OCI-LY7 (cell line): Measurements from ENCODE around the gene JOSD1. TPM values are rescaled to one million over a fixed set of nuclear protein-coding genes. Genes with fewer than 3 reads are reported as not detected.

ENCODE experiments used
- BruUV-seq: library from RNA; stranded (reverse); fragments of 400-500 nt; replicated peaks from 2 replicates; lab custom pipeline; 2021; lab: Mats Ljungman, UMichigan
- CTCF ChIA-PET: fragments of 300-600 bp; sonication (Branson Sonifier 250); formaldehyde crosslinking; loops from one replicate; lab custom pipeline; 2022; ENCODE audit warnings: antibody characterized with exemption; ENCODE audit not compliant: unreplicated experiment; lab: Charles Lee
- POLR2A ChIA-PET: fragments of 300-600 bp; sonication (Branson Sonifier 250); formaldehyde crosslinking; loops from one replicate; lab custom pipeline; 2022; ENCODE audit warnings: antibody characterized with exemption; lab: Charles Lee
- DNase-seq: peaks from one replicate; pipeline ENCODE4 v3.0.0-alpha.2; 2015; ENCODE audit warnings: low spot score
- H2AFZ ChIP-seq: fragments of 200-600 bp; sonication (generic), shearing (Covaris generic); 2 replicates; pipeline ENCODE4 v1.6.1; 2014; ENCODE audit warnings: mild to moderate bottlenecking, antibody characterized with exemption, low read length, moderate library complexity
- H3K27ac ChIP-seq: fragments of 200-600 bp; sonication (generic); 2 replicates; pipeline ENCODE4 v1.5.1; 2014; ENCODE audit warnings: mixed run types, low read depth, mild to moderate bottlenecking, moderate library complexity, low read length, inconsistent platforms; ENCODE audit not compliant: poor library complexity, severe bottlenecking
- H3K36me3 ChIP-seq: fragments of 200-600 bp; sonication (generic); 2 replicates; pipeline ENCODE4 v1.6.1; 2014; ENCODE audit warnings: mild to moderate bottlenecking, antibody characterized with exemption, low read length, moderate library complexity, mixed read lengths; ENCODE audit not compliant: insufficient read depth
- H3K4me1 ChIP-seq: fragments of 200-600 bp; sonication (generic); 2 replicates; pipeline ENCODE4 v1.5.1; 2014; ENCODE audit warnings: mild to moderate bottlenecking, low read length; ENCODE audit not compliant: insufficient read depth, poor library complexity, severe bottlenecking
- H3K4me2 ChIP-seq: fragments of 200-600 bp; sonication (generic); 2 replicates; pipeline ENCODE4 v1.6.1; 2014; ENCODE audit warnings: mild to moderate bottlenecking, low read length
- H3K4me3 ChIP-seq: fragments of 200-600 bp; sonication (generic); 2 replicates; pipeline ENCODE4 v1.5.1; 2014; ENCODE audit warnings: mild to moderate bottlenecking, low read depth, low read length; ENCODE audit not compliant: poor library complexity, severe bottlenecking
- H3K79me2 ChIP-seq: fragments of 200-600 bp; sonication (generic); 2 replicates; pipeline ENCODE4 v1.6.1; 2016; ENCODE audit warnings: low read depth, mild to moderate bottlenecking, low read length, moderate library complexity, mixed read lengths; ENCODE audit not compliant: insufficient read depth
- H3K9me2 ChIP-seq: fragments of 200-600 bp; sonication (generic); 2 replicates; pipeline ENCODE4 v1.6.1; 2016; ENCODE audit warnings: mild to moderate bottlenecking, low read length, mixed read lengths; ENCODE audit not compliant: insufficient read depth
- H3K9me3 ChIP-seq: fragments of 200-600 bp; sonication (generic); 2 replicates; pipeline ENCODE4 v1.6.1; 2014; ENCODE audit warnings: mild to moderate bottlenecking, mixed run types, low read length, mixed read lengths
- H4K20me1 ChIP-seq: fragments of 200-600 bp; sonication (generic); 2 replicates; pipeline ENCODE4 v1.6.1; 2014; ENCODE audit warnings: mild to moderate bottlenecking, antibody characterized with exemption, low read length, moderate library complexity, mixed read lengths; ENCODE audit not compliant: insufficient read depth
- EZH2phosphoT487 ChIP-seq: fragments of 200-600 bp; sonication (generic); IDR thresholded peaks from 2 replicates; pipeline ENCODE4 v1.6.1; 2018; ENCODE audit warnings: low read depth, borderline replicate concordance, mild to moderate bottlenecking, mixed run types, antibody characterized with exemption, low read length, moderate library complexity, mixed read lengths
- intact Hi-C: fragments of 100-400 bp; cut with micrococcal nuclease; formaldehyde crosslinking; loops from one replicate; pipeline ENCODE4 v1.10.0; 2022; ENCODE audit not compliant: unreplicated experiment
- total RNA-seq, 2 experiments: library from RNA; depleted of rRNA in 1 of 2; stranded (reverse); fragments of >200 nt in 1 of 2; shearing (Covaris generic) in 1 of 2; gene quantifications; 2 replicates each; pipeline ENCODE4 v1.2.3, GENCODE V29; 2014 to 2022
- TF ChIP-seq, protein P1 (sequence below): fragments of 200-600 bp; sonication (generic); conservative IDR thresholded peaks from 2 replicates; pipeline ENCODE4 v1.5.1; 2014; ENCODE audit warnings: mild to moderate bottlenecking, antibody characterized with exemption, low read length, moderate library complexity, mixed read lengths

Gene JOSD1
- total RNA-seq, 2 experiments from 2014 or later, result 50.4 to 56.3 TPM

DNA sequence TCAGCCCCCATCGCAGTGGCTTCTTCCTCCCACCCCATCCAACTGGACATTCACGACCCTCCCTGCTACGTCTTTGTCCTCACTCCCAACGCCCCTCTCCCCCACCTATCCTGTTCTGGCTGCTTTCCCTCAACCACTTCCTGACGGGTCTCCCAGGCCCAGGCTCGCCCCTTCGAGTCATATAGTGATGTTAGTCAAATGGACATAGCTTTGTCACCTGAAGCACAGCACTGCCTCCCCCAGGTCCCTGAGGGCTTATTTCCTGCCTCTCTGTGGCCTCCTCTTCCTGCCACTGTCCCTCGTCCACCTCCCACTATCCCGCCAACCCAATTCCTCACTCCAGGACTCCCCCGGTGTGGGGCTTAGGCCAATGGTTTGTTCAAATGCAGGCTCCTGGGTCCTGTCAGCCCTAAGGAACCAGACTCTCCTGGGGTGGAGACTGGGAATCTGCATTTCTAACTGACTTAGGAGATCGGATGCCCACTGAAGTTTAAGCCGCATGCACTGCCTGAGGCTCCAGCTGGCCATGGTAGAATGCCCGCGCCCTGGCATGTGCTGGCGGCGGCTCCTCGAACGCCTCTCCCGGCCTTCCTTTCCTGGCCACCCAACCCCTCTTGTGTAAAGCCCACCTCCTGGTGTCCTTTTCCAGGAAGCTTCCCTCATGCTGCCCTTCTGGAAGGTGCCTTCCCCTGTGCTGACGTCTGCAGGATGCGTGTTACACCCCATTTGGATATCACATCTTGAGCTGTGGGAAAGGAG lies 36.7 kb upstream of the JOSD1 start:
- intact Hi-C loops, result no loop called here
- TF ChIP-seq, protein P1, sequence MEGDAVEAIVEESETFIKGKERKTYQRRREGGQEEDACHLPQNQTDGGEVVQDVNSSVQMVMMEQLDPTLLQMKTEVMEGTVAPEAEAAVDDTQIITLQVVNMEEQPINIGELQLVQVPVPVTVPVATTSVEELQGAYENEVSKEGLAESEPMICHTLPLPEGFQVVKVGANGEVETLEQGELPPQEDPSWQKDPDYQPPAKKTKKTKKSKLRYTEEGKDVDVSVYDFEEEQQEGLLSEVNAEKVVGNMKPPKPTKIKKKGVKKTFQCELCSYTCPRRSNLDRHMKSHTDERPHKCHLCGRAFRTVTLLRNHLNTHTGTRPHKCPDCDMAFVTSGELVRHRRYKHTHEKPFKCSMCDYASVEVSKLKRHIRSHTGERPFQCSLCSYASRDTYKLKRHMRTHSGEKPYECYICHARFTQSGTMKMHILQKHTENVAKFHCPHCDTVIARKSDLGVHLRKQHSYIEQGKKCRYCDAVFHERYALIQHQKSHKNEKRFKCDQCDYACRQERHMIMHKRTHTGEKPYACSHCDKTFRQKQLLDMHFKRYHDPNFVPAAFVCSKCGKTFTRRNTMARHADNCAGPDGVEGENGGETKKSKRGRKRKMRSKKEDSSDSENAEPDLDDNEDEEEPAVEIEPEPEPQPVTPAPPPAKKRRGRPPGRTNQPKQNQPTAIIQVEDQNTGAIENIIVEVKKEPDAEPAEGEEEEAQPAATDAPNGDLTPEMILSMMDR, result no peak
- no peak for TF ChIP-seq EZH2phosphoT487
- Histone ChIP-seq H3K9me2 (no peaks in the 10 kb centered on the region), H3K79me2 (no peaks in the 10 kb centered on the region), H3K36me3 (peaks cover 90% of the 10 kb centered on the region), H4K20me1 (no peaks in the 10 kb centered on the region), H3K4me3 (no peak overlapping the region), H2AFZ (no peak overlapping the region), H3K27ac (no peak overlapping the region), H3K4me2 (no peak overlapping the region), H3K9me3 (no peaks in the 10 kb centered on the region), H3K4me1 (no peaks in the 10 kb centered on the region)
- POLR2A ChIA-PET, result no interaction called here
- CTCF ChIA-PET, result no interaction called here
- no peak for DNase-seq
- BruUV-seq, result no TSS peak

DNA sequence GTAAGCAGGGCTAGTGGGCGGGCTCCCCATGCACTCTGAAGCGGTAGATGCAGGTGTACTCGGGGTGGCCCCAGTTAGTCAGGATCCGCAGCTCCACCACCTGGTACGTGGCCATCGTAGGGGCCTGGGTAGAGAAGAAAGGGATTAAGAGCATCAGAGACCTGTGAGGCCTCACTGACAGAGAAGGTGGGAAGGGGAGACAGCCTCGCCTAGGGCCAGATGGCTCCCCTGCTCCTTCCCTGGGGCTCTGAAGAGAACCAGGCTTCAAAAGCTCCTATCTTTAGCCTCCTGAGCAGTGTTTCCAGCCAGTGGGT lies 35.5 kb upstream of the JOSD1 start:
- DNase-seq, result no peak
- ChIA-PET POLR2A (no interaction called here), CTCF (no interaction called here)
- no peak overlapping the region for H3K4me3 ChIP-seq
- TF ChIP-seq, protein P1, result no peak
- no peak for TF ChIP-seq EZH2phosphoT487
- no peak overlapping the region for H3K27ac ChIP-seq
- intact Hi-C loops, result no loop called here
- no peaks in the 10 kb centered on the region for H3K79me2 ChIP-seq
- H3K4me1 ChIP-seq, result no peaks in the 10 kb centered on the region
- H3K4me2 ChIP-seq, result no peak overlapping the region
- H3K36me3 ChIP-seq, result peaks cover 86% of the 10 kb centered on the region
- no peaks in the 10 kb centered on the region for H4K20me1 ChIP-seq
- no peaks in the 10 kb centered on the region for H3K9me2 ChIP-seq
- H2AFZ ChIP-seq, result no peak overlapping the region
- H3K9me3 ChIP-seq, result no peaks in the 10 kb centered on the region
- no TSS peak for BruUV-seq

DNA sequence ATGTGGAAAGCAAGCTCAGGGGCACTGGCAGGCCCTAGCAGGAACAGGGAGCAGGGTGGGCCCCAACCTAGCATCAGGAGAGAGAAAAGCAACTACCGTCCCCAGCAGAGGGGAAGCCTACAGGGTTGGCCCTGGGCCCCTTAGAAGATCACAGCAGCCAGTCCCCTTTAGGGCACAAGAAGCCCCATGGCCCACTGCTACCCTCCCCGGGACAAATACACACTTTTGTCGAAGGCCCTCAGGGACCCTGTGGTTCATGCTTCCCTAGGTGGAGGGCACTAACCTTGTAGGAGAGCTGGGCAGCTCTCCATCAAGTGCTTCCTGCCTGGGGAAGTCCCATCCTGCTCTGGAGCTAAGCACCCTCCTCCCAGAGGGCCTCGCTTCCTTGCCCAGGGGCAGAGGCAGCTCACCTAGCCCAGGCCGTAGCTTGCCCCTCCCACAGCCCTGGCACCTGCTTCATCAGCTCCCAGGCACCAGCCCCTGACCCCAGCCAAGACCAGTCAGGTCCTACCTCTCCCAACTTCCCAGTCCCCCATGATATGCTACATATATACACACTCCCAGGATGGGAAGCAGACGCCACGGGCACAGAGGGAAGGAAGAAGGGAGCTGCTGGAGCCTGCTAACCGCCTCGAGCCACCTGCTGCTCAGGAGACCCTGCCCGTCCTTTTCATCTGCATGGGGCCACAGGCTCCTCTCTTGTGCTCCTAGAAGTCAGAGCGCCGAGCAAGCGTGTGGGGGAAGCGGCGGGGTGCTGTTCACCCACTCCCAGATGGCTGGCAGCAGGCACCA lies 34.9 kb upstream of the JOSD1 start:
- Histone ChIP-seq H3K9me2 (no peaks in the 10 kb centered on the region), H3K4me3 (no peak overlapping the region), H3K36me3 (peaks cover 86% of the 10 kb centered on the region), H3K4me1 (no peaks in the 10 kb centered on the region), H4K20me1 (no peaks in the 10 kb centered on the region), H3K79me2 (no peaks in the 10 kb centered on the region), H2AFZ (no peak overlapping the region), H3K4me2 (no peak overlapping the region), H3K9me3 (no peaks in the 10 kb centered on the region), H3K27ac (no peak overlapping the region)
- ChIA-PET POLR2A (interaction anchor here (0.7 kb wide), 1 partner anchor 1009 kb away, joined by 5 read pairs; no protein-coding TSS in a partner anchor), CTCF (no interaction called here)
- intact Hi-C loops, result no loop called here
- TF ChIP-seq EZH2phosphoT487, result no peak
- TF ChIP-seq, protein P1, result no peak
- DNase-seq, result no peak
- no TSS peak for BruUV-seq
